ENCODE data around the gene AGAP3.

The AGAP3 gene

GRCh38 chr7:151179287-151179860 is 93.1 kb downstream of the AGAP3 start:
- TF ChIP-seq CTCF (IDR thresholded peaks at IDR 0.05; ENCODE audit: low read depth, low read length): no peak
- no peak overlapping the region for H3K4me3 ChIP-seq (replicated peaks in 1 of 2; ENCODE audit: low read depth in 2 of 2, low read length in 2 of 2)
- DNase-seq (ENCODE audit: low read depth in 2 of 2): no peak

GRCh38 chr7:151179946-151180345 is 93.7 kb downstream of the AGAP3 start:
- DNase-seq (ENCODE audit: low read depth in 2 of 2): no peak
- no peak for TF ChIP-seq CTCF (IDR thresholded peaks at IDR 0.05; ENCODE audit: low read depth, low read length)
- H3K4me3 ChIP-seq (replicated peaks in 1 of 2; ENCODE audit: low read depth in 2 of 2, low read length in 2 of 2): no peak overlapping the region

GRCh38 chr7:151181011-151181431 is 94.7 kb downstream of the AGAP3 start:
- TF ChIP-seq CTCF (IDR thresholded peaks at IDR 0.05; ENCODE audit: low read depth, low read length): no peak
- DNase-seq (ENCODE audit: low read depth in 2 of 2): no peak
- no peak overlapping the region for H3K4me3 ChIP-seq (replicated peaks in 1 of 2; ENCODE audit: low read depth in 2 of 2, low read length in 2 of 2)

- H3K4me3 ChIP-seq (replicated peaks in 1 of 2; ENCODE audit: low read depth in 2 of 2, low read length in 2 of 2): no peak overlapping the region
- DNase-seq (ENCODE audit: low read depth in 2 of 2): no peak
- no peak for TF ChIP-seq CTCF (IDR thresholded peaks at IDR 0.05; ENCODE audit: low read depth, low read length)
Measured at GRCh38 chr7:151185762-151186639, 99.7 kb downstream of the AGAP3 start.

GRCh38 chr7:151186640-151187408 is 100.5 kb downstream of the AGAP3 start, which contains the start of gene ASB10:
ASB10 (minus strand) TSS chr7:151187250; CDS start chr7:151187130, 120 bp downstream.
- no peak within 1 kb of the TSS for H3K4me3 ChIP-seq (replicated peaks in 1 of 2; ENCODE audit: low read depth in 2 of 2, low read length in 2 of 2)
- TF ChIP-seq CTCF (IDR thresholded peaks at IDR 0.05; ENCODE audit: low read depth, low read length): no peak

GRCh38 chr7:151187409-151188251 is 101.4 kb downstream of the AGAP3 start:
- H3K4me3 ChIP-seq (replicated peaks in 1 of 2; ENCODE audit: low read depth in 2 of 2, low read length in 2 of 2): no peak overlapping the region
- TF ChIP-seq CTCF (IDR thresholded peaks at IDR 0.05; ENCODE audit: low read depth, low read length): no peak
- no peak for DNase-seq (ENCODE audit: low read depth in 2 of 2)

More at GRCh38 chr7:151186640-151187408, 100.5 kb downstream of the AGAP3 start, which contains the start of gene ASB10:
- no peak for DNase-seq (ENCODE audit: low read depth in 2 of 2)
